Measurements from ENCODE around the gene UBE2Q1. TPM values are rescaled to one million over a fixed set of nuclear protein-coding genes. Genes with fewer than 3 reads are reported as not detected.
"Not testable (repeated sequence)": the region's sequence is repeated elsewhere in the genome, so short reads cannot be mapped to it uniquely, and the experiment has no call there.

UBE2Q1 gene
- total RNA-seq, 4 donors from 2014 or later, result 30.6 to 60.2 (median 32.0) TPM

DNA sequence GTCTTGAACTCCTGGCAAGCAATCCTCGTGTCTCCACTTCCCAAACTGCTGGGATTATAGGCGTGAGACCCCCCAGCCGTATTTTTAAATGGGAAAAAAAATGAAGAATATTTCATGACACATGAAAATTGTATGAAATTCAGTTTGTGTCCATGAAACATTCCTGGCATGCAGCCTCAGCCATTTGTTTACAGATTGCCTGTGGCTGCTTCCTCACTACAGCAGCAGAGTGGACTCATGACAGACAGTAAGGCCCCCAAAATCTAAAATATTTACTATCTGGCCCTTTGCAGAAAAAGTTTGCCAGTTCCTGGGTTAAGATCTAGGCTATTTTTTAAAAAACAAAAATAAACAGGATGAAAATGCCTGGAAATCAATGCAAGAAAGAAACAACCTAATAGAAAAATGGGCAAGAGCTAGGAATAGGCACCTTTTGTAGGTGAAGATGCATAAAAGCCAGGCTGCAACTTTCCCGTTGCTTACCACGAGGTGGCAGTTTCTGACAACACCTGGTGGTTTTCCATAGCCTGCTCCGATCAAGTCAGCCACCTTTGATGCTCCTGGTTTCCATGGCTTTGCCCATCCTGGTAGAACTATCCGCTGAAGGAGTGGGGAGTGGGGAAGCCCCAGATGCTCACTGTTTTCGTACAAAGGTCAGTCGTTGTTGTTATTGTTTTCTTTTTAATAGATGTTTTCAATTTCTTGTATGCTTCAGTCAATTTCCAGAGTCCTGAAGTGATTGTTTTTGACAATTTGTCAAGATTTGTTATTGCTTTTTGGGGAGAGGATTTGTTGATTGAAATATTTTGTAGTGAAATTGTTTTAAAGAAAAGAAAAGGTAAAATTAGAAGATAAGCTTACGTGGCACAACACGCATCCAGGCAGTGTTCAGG lies 24.3 kb downstream of the UBE2Q1 start:
- no peaks in the 10 kb centered on the region for H3K27me3 ChIP-seq
- H3K9me3 ChIP-seq, result no peaks in the 10 kb centered on the region
- no peak for DNase-seq (ENCODE audit: low spot score in 2 of 2)
- no peaks in the 10 kb centered on the region for H3K4me1 ChIP-seq
- WGBS, result 66% methylated on average over 11 of the region's 11 CpGs
- TF ChIP-seq POLR2AphosphoS5 (IDR thresholded peaks at IDR 0.05), result no peak
- TF ChIP-seq, protein P1, sequence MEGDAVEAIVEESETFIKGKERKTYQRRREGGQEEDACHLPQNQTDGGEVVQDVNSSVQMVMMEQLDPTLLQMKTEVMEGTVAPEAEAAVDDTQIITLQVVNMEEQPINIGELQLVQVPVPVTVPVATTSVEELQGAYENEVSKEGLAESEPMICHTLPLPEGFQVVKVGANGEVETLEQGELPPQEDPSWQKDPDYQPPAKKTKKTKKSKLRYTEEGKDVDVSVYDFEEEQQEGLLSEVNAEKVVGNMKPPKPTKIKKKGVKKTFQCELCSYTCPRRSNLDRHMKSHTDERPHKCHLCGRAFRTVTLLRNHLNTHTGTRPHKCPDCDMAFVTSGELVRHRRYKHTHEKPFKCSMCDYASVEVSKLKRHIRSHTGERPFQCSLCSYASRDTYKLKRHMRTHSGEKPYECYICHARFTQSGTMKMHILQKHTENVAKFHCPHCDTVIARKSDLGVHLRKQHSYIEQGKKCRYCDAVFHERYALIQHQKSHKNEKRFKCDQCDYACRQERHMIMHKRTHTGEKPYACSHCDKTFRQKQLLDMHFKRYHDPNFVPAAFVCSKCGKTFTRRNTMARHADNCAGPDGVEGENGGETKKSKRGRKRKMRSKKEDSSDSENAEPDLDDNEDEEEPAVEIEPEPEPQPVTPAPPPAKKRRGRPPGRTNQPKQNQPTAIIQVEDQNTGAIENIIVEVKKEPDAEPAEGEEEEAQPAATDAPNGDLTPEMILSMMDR (IDR thresholded peaks at IDR 0.05), result peak in 1 of 2 donors; percentile 21
- no peak overlapping the region for H3K4me3 ChIP-seq
- no peak overlapping the region for H3K27ac ChIP-seq
- H3K36me3 ChIP-seq, result no peaks in the 10 kb centered on the region

DNA sequence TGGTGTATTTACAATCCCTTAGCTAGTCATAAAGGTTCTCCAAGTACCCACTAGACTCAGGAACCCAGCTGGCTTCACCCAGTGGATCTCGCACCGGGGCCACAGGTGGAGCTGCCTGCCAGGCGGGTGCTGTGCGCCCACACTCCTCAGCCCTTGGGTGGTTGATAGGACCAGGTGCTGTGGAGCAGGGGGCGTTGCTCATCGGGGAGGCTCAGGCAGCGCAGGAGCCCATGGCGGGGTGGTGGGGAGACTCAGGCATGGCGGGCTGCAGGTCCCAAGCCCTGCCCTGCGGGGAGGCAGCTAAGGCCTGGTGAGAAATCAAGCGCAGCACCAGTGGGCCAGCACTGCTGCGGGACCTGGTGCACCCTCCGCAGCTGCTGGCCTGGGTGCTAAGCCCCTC lies 26.5 kb downstream of the UBE2Q1 start:
- not testable (repeated sequence) for H3K27me3 ChIP-seq; H3K36me3 ChIP-seq; DNase-seq (ENCODE audit: low spot score in 2 of 2); H3K27ac ChIP-seq; H3K4me3 ChIP-seq; H3K9me3 ChIP-seq; H3K4me1 ChIP-seq
- 98% methylated on average over 12 of the region's 13 CpGs for WGBS

DNA sequence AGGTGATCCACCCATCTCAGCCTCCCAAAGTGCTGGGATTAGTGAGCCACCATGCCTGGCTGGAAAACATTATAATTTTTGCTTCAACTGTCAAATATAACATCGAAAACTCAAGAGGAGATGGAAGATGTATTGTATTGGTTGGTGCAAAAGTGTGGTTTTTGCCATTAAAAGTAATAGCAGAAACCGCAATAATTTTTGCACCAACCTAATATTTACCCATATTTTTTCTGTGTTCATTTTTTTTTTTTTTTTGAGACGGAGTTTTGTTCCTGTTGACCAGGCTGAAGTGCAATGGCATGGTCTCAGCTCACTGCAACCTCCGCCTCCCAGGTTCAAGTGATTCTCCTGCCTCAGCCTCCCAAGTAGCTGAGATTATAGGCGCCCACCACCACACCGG lies 29.2 kb downstream of the UBE2Q1 start:
- no peak overlapping the region for H3K27ac ChIP-seq
- H3K4me1 ChIP-seq, result no peaks in the 10 kb centered on the region
- no peak for DNase-seq (ENCODE audit: low spot score in 2 of 2)
- no peaks in the 10 kb centered on the region for H3K27me3 ChIP-seq
- TF ChIP-seq EP300 (IDR thresholded peaks at IDR 0.05) (no peak), POLR2A (IDR thresholded peaks at IDR 0.05) (no peak), POLR2AphosphoS5 (IDR thresholded peaks at IDR 0.05) (no peak)
- TF ChIP-seq, protein P1 (IDR thresholded peaks at IDR 0.05), result no peak
- H3K4me3 ChIP-seq, result no peak overlapping the region
- H3K36me3 ChIP-seq, result no peaks in the 10 kb centered on the region
- H3K9me3 ChIP-seq, result no peaks in the 10 kb centered on the region
- 88% methylated on average over 6 of the region's 6 CpGs for WGBS

DNA sequence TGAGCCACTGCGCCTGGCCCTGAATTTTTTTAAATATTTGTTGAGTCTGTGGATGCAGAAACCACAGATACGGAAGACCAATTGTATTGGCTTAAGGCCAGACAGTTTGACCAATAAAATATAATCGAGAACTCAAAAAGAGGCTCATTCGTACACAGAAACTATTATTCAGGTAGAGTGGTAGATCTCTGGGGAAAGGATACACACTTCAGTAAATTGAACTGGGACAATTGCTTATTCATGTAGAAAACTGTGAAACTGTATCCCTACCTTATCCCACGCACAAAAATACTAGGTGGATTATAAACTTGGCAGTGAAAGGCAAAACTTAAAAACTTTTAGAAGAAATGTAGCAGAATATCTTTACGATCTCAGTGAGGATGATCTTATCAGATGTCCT lies 31.3 kb downstream of the UBE2Q1 start:
- H3K27me3 ChIP-seq, result no peaks in the 10 kb centered on the region
- 81% methylated on average over 6 of the region's 6 CpGs for WGBS
- no peaks in the 10 kb centered on the region for H3K36me3 ChIP-seq
- no peak for DNase-seq (ENCODE audit: low spot score in 2 of 2)
- H3K4me1 ChIP-seq, result no peaks in the 10 kb centered on the region
- TF ChIP-seq EP300 (IDR thresholded peaks at IDR 0.05), result no peak
- TF ChIP-seq, protein P1 (IDR thresholded peaks at IDR 0.05), result no peak
- TF ChIP-seq POLR2A (IDR thresholded peaks at IDR 0.05), result no peak
- TF ChIP-seq POLR2AphosphoS5 (IDR thresholded peaks at IDR 0.05), result no peak
- no peak overlapping the region for H3K27ac ChIP-seq
- no peaks in the 10 kb centered on the region for H3K9me3 ChIP-seq
- no peak overlapping the region for H3K4me3 ChIP-seq

DNA sequence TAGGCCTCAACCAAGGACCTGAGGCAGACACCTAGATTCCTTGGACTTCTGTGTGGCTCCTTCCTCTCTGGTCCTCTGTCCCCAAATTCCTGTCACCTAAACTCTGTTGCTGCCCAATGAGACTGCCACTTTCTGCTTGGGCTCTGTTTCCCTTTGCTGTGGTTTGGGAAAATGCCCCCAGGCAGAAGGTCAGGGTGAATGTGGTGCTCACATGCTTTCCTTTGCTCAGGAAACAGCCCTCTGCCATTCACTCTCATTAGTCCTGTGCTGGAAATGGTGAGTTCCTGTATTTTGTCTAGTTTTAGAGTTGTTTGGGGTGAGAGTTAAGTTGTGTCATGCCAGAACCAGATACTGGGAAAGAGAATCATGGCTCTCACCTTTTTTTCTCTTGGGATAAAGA lies 33.6 kb downstream of the UBE2Q1 start:
- no peak for TF ChIP-seq POLR2AphosphoS5 (IDR thresholded peaks at IDR 0.05)
- no peak for TF ChIP-seq POLR2A (IDR thresholded peaks at IDR 0.05)
- Histone ChIP-seq H3K36me3 (no peaks in the 10 kb centered on the region), H3K4me1 (peaks cover 7% of the 10 kb centered on the region), H3K9me3 (no peaks in the 10 kb centered on the region), H3K27ac (no peak overlapping the region), H3K4me3 (no peak overlapping the region), H3K27me3 (no peaks in the 10 kb centered on the region)
- no peak for DNase-seq (ENCODE audit: low spot score in 2 of 2)

DNA sequence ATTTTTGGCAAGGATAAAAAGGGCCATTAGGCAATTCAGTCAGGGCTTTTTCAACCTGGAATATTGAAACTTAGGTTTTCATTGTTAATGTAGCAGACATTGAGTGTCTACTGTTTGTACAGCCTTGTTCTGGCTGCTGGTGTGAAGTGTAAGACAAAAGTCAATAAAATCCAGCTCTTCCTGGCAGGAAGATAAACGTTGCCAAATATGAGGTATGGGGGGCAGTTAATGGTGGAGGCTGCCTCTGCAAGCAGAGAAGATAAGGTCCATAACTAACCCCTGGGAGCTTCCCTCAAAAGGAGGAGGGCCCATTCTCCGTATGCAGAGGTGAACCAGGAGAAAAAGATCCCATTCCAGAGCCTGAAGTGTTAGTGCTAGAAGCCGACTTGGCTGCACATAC lies 36.8 kb downstream of the UBE2Q1 start:
- 77% methylated on average over 3 of the region's 3 CpGs for WGBS
- no peak for TF ChIP-seq POLR2A (IDR thresholded peaks at IDR 0.05)
- TF ChIP-seq EP300 (IDR thresholded peaks at IDR 0.05), result no peak
- TF ChIP-seq, protein P1 (IDR thresholded peaks at IDR 0.05), result no peak
- TF ChIP-seq POLR2AphosphoS5 (IDR thresholded peaks at IDR 0.05), result no peak
- H3K4me3 ChIP-seq, result no peak overlapping the region
- H3K27ac ChIP-seq, result no peak overlapping the region
- H3K36me3 ChIP-seq, result no peaks in the 10 kb centered on the region
- H3K9me3 ChIP-seq, result no peaks in the 10 kb centered on the region
- no peak for DNase-seq (ENCODE audit: low spot score in 2 of 2)
- peaks cover 16% of the 10 kb centered on the region for H3K4me1 ChIP-seq
- no peaks in the 10 kb centered on the region for H3K27me3 ChIP-seq

All from suprapubic skin (tissue), 4 donors.